NCI-H524 treated with DMSO at 0.1 percent for 48 hours (cell line): ENCODE results near the gene ELAPOR1.

Source experiments
- DNase-seq: peaks from one replicate; lab custom pipeline; 2025; lab: John Stamatoyannopoulos, UW

The ELAPOR1 gene, protein sequence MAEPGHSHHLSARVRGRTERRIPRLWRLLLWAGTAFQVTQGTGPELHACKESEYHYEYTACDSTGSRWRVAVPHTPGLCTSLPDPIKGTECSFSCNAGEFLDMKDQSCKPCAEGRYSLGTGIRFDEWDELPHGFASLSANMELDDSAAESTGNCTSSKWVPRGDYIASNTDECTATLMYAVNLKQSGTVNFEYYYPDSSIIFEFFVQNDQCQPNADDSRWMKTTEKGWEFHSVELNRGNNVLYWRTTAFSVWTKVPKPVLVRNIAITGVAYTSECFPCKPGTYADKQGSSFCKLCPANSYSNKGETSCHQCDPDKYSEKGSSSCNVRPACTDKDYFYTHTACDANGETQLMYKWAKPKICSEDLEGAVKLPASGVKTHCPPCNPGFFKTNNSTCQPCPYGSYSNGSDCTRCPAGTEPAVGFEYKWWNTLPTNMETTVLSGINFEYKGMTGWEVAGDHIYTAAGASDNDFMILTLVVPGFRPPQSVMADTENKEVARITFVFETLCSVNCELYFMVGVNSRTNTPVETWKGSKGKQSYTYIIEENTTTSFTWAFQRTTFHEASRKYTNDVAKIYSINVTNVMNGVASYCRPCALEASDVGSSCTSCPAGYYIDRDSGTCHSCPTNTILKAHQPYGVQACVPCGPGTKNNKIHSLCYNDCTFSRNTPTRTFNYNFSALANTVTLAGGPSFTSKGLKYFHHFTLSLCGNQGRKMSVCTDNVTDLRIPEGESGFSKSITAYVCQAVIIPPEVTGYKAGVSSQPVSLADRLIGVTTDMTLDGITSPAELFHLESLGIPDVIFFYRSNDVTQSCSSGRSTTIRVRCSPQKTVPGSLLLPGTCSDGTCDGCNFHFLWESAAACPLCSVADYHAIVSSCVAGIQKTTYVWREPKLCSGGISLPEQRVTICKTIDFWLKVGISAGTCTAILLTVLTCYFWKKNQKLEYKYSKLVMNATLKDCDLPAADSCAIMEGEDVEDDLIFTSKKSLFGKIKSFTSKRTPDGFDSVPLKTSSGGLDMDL

DNA sequence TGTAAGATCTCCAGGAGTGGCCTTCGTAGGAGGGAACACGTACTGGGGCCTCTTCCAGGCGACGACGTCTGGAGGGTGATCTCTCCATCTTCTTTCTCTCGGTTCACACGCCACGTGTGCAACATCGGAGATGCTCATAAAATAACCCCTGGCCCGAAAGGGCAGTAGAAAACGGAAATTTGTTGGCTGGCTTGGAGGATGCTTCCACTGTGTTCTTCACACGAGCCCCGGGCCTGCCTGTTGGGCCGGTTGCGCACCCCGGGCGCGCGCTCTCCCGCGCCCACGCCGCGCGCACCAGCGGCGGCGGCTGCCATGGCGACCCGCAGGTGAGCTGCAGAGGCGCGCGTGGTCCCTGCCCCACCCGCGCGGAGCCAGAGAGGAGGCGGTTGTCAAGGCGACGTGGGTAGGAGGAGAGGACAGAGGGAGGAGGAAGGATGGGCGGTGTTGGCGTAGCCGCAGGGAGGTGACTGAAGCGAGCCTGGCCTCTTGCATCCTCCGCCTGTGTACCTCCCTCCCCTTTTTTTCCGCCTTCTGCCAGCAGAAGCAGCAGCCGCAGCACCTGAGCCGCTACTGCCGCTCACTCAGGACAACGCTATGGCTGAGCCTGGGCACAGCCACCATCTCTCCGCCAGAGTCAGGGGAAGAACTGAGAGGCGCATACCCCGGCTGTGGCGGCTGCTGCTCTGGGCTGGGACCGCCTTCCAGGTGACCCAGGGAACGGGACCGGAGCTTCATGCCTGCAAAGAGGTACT lies at the start of gene ELAPOR1:
Gene ELAPOR1, plus strand, starts transcription at position 526 of the 752 bp plus-strand sequence. Its CDS starts 69 bp downstream, at position 595.
- DNase-seq, result peak; percentile 61

DNA sequence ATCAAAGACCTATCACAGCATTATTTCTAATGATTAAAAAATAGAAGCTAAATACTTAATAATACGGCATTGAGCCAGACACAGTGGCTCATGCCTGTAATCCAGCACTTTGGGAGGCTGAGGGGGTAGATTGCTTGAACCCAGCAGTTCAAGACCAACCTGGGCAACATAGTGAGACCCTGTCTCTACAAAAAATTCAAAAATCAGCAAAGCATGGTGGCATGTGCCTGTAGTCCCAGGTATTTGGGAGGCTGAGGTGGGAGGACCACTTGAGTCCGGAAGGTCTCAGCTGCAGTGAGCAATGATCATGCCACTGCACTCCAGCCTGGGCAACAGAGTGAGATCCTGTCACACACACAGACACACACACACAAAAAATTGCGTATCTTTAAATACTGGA lies 48.8 kb upstream of the ELAPOR1 start:
- no peak for DNase-seq

DNA sequence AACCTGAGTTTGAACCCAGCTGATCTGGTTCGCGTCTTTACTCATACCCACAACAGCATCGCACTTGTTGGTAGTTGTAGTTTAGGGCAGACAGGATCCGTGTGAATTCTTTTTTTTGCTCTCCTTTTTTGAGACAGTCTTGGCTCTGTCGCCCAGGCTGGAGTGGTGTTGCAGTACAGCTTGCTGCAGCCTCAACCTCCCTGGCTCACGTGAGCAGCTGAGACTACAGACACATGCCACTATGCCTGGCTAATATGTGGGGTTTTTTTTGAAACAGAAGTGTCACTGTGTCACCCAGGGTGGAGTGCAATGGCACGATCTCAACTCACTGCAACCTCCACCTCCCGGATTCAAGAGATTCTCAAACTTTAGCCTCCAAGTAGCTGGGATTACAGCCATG lies 46.0 kb upstream of the ELAPOR1 start:
- DNase-seq, result no peak

DNA sequence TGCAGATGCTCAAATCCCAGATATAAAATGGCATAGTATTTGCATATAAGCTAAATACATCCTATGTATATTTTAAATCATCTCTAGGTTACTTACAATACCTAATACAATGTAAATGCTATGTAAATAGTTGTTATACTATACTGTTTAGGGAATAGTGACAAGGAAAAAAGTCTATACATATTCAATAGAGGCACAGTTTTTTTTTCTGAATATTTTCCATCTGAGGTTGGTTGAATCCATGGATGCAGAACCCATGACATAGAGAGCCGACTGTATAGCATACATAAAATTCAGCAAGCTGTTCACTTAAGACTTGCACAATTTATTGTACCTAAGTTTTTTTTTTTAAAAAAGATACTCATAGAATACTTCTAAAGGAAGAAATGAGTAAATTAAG lies 44.6 kb upstream of the ELAPOR1 start:
- DNase-seq, result no peak

DNA sequence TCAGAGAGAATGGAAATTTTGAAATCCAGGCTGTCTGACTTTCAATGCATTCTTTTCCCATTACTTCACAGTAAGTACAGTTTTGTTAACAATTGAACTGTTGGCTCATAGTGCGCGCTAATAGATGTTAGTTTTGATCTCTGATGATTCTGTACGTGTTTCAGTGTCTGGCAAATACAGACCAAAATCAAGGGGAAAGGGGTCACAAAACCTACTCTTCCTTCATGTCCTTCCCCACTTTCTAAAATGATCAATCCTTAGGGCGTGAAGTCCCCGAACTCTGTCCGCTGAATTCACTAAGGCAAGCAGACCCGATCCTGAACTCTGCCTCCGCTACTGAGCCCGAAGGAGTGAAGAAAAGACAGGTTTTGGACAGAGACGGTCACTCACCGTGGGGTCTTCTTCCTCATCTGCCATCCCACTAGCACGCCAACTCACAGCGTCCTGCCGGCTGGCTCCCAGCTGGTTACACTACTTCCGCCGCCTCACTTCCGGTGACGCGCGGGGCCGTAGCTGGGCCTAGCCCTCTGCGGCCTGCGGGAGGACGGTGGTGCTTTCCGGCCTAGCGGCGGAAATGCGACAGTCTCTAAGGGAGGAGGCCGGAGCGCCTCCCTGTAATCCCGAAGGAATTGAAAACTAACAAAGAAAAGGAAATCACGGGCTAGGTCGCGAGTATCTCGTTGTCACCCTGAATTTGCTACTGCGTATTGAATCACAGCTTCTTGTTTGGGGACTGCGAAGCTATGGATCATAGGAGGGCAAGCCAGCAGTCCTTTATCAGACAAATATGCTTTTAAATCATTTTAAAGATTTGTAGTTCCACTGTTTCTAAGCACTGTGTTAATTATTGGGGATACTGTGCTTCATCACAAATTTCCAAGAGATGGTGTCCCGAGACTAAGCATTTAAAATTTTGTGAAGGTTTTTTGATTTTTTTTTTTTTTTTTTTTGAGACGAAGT lies 38.1 kb upstream of the ELAPOR1 start, which contains the start of gene TAF13:
Gene TAF13, minus strand, starts transcription at position 473 of the 960 bp plus-strand sequence. Its CDS starts 56 bp downstream, at position 417.
- DNase-seq, result peak; percentile 60

DNA sequence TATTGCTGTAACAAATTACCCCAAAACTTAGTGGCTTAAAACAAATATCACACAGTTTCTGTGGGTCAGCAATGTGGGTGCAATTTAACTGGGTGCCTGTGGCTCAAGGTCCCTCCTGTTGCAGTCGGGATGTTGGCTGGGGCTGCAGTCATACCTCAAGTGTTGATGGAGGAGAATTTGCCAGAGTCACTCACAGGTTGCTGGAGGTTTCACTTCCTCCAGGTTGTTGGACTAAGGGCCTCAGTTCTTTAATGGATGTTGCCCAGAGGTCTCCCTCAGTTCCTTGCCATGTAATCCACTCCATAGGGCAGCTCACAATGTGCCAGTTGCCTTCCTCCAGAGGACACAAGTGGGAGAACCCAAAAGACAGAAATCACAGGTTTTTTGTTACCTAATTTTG lies 35.6 kb upstream of the ELAPOR1 start:
- no peak for DNase-seq

DNA sequence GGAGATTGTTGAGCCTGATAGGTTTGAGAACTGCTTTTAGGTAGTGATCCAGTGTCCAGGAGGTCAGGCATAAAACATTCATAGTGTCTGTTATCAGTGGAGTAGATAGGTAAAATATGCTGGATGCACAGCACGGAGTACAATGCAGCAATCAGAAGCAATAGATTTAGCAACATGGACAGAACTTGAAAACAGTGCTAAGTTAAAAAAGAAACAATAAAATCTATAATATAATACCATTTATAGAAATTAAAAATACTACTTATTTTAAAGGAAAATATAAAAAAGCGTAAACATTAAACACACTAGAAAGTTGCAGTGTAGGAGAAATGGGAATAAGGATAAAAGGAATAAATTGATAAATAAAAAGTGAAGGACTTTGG lies 34.7 kb upstream of the ELAPOR1 start:
- DNase-seq, result no peak

DNA sequence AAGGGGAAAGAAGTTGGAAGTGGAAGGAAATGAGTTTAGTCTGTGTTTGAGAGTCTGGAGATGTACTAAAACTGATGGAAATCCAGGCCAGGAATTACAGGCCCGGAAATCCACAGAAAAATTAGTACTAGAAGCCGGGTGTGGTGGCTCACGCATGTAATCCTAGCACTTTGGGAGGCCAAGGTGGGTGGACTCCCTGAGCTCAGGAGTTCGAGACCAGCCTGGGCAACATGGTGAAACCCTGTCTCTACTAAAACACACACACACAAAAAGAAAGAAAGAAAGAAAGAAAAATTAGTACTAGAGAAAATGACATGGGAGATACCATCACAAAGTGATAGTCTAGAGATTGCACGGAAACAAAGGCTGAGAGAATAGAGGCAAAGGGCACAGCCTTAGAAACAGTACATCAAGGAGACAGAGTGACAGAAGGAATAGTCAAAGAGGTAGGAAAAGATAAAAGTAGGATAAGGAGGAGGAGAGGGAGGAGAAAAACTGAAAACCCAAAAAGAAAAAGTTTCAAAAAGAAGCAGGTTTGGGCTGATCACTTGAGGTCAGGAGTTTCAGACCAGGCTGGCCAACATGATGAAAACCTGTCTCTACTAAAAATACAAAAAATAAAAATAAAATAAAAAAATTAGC lies 33.4 kb upstream of the ELAPOR1 start:
- DNase-seq, result no peak

DNA sequence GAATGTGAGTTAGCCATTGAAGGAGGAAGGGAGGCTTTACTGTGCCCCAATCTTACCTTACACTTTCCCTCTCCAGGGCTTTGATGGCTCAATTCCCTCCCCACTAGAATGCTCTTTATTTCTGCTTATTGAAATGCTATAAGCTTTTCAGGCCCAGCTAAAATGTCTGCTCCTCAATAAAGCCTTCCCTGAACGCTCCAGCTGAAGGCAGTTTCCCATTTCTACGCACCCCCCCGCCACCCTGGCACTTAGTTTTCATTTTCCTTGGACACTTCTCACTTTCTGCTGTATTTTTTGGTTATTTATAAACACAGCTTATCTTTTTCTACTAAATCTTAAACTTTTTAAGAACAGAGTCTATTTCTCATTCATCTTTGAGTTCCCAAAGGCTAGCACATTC lies 30.4 kb upstream of the ELAPOR1 start:
- no peak for DNase-seq

DNA sequence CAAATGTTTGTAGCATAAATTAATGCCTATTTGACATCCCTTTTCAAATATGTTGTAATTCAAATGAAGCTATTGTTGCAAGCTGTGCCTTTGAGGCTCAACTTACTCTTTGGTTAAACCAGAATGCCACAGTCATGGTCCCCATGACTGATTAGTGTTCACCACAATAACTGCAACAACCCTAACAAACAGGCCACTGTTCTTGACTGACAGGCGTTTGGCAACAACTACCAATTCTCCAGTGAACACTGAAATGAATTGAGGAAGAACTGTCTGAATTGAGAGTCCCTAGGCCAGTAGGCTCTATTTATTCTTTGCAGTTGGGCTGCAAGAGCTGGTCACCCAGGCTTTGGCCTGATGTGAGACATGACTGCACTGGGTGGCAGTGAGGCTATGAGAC lies 30.0 kb upstream of the ELAPOR1 start:
- DNase-seq, result no peak

DNA sequence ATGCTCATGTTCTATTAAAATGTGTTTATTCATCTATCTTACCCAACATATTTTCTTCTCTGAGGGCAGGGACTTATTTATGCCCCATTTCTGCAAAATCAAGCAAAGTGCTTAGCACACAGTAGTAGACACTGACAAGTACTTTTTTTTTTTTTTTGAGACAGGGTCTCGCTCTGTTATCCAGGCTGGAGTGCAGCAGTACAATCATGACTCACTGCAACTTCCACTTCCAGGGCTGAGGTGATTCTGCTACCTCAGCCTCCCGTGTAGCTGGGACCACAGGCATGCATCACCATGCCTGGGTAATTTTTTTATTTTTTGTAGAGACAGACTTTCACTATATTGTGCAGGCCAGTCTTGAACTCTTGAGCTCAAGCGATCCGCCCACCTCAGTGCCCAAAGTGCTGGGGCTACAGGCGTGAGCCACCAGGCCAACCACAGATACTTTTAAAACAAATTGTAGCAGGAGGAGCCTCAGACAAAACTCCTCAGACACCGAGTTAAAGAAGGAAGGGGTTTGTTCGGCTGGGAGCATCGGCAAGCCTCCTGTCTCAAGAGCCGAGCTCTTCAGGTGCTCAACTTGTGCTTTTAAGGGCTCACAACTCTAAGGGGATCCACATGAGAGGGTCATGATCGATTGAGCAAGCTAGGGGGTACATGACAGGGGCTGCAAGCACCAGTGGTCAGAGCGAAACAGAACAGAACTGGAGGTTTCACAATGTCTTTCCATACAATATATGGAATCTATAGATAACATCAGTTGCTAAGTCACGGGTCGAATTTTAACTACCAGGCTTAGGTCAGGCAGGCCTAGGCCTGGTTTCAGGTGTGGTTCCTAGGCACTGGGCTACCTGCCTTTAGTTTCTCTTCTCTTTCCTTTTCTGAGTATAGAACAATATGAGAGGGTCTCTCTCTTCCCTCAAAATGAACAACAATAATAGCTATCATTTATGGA lies 29.1 kb upstream of the ELAPOR1 start:
- no peak for DNase-seq

DNA sequence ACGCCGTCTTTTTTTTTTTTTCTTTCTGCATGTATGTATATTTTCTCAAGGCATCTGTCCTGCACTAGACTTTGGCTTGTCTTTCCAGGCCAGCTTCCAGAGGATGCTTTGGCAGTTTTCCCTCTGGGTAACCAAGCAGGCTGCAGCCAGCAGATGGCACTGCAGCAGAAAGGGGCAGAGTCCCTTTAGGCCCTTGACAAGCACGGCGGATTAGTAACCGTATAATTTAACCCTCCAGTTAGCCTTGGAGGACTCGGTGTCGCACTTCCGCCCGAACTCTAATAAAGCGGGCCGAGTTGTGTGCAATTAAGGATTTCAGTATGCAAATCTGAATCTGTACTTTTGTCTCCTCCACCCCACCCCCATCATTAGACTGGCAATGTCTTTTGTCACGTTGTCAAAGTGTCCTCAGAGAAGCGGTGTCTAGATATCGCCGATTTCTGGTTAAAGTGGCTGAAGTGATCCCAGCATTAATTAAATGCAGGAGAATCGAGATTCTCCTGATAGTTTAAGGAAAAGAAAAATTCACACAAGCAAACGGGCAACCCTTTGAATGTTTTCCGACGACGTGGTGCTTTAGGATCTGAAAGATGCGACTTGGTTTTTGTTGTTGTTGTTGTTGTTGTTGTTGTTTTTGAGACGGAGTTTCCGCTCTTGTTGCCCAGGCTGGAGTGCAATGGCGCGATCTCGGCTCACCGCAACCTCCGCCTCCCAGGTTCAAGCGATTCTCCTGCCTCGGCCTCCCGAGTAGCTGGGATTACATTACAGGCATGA lies 24.5 kb upstream of the ELAPOR1 start:
- peak; percentile 74 for DNase-seq

DNA sequence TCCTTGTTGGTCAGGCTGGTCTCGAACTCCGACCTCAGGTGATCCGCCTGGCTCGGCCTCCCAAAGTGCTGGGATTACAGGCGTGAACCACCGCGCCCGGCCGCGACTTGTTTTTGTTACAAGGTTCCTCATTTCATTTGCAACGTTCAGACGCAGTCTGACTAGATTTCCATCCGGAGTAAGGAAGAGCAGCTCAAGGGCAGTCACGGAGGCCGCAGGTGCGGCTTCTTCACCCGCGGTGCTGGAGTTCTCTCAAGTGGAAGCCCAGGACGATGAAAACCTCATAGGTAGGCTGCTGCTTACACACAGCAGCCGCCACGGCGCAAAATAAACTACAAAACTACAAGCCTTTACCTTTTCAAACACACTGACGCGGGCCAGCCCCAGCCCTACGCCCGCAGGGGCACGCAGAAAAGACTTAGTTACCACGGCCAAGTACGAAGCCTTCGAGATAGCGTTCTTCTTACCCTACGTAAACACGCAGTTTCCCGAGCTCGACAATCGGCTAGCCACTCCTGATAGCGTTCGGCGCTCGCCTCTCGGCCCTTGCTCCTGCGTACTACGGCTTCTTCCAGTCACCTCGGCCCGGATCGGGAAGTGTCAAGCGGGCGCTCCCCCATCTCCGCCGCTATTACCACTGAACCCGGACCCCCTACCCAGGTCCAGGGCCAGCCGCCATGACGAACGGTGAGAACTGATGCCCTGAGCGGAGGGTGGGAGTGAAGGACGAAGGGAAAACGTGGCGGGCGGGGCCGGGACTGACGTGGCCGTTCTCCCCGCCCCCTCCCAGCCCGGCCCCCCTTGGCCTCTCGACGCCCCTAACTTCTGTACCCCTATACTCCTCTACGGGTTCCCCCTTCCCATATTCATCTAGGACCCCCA lies 23.5 kb upstream of the ELAPOR1 start, which contains the start of gene TMEM167B:
Gene TMEM167B, plus strand, starts transcription at position 569 of the 882 bp plus-strand sequence. Its CDS starts 109 bp downstream, at position 678.
- DNase-seq, result peak; percentile 47

DNA sequence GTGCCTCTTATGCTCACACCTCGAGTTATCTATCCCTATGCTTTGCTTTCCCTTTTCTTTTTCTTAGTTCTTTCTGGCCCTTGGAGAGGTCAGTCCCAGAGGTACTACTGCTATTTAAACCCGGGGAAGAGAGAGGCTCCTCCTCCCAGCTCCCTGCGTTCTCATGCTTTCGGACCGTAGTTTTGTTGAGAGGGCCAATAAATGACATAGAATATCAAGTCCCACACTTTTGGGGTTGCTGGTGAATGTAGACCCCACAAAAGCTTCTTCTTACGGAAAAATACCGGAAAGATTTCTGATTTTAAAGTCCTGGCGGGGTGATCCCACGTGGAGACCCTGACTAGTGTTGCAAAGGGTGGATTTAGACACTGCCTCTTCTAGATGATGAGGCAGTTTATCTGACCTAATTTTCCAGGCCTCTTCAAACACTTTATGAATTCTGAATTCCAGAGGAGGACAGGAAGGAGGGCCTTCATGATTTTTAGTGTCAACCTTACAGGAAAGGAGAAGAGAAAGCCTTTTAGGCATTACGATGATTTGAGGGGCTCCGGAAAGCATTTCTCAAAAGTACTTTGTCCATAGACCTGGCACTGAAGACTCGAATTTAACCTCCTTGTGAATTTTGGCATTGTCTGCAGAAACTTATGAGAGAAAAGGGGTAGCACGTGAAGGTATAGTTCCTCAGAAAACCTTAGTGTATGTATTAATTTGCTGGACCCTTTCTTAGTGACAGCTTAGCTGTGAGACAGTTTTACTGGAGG lies 22.7 kb upstream of the ELAPOR1 start:
- DNase-seq, result no peak

DNA sequence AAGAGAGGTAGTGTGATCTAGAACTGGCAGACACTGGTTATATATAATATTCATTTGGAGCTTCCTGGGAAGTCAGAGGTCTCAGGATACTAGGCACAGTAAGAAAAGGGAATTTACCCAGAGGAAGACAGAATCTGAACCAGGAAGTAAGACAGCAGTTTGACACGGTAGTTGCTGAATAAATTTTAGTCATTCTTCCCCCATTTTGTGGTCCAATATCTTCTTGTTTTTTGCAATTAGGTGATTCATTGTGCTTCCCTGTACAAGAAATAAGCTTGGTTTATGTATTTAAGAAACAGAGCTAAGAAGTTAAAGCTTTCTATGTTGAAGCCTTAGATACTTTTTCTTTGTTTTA lies 22.1 kb upstream of the ELAPOR1 start:
- no peak for DNase-seq

DNA sequence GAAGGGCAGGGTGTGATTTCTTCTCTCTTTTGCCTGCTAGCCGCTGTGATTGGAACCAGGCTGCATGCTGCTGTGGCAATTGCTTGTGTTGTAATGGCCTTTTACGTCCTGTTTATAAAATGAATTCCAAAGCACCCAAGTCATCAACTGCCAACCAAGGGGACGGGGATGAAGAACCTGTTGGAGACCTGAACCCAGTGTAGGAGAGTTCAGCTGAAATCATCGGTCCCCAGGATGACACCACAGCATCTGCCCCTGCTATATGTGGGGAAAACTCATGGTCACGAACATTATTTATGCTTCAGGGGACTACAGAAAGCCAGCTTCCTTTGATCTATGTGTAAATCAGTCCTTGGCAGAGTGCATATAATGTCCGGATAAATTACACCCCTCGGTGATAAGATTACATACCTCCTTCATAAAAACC lies 19.5 kb upstream of the ELAPOR1 start:
- no peak for DNase-seq
